Transverse colon (tissue), 3 donors: ENCODE data around the gene NCKAP5.

ENCODE experiments used
- POLR2A ChIP-seq: fragments of 450-650 bp; IDR thresholded peaks from one replicate; pipeline ENCODE4 v1.6.1; 2016; ENCODE audit warnings: antibody characterized with exemption, mild to moderate bottlenecking, moderate library complexity
- TF ChIP-seq, protein P1 (sequence below), 5 experiments: fragments of 200-600 bp in 3 of 5; fragments of 450-650 bp in 2 of 5; sonication (generic) in 3 of 5; IDR thresholded peaks; 1 replicate in 2 of 5; 2 replicates in 3 of 5; pipeline ENCODE4 v1.5.1; 2016 to 2017; ENCODE audit warnings: antibody characterized with exemption in 5 of 5, inconsistent platforms in 3 of 5, mild to moderate bottlenecking in 2 of 5, moderate library complexity in 1 of 5

DNA sequence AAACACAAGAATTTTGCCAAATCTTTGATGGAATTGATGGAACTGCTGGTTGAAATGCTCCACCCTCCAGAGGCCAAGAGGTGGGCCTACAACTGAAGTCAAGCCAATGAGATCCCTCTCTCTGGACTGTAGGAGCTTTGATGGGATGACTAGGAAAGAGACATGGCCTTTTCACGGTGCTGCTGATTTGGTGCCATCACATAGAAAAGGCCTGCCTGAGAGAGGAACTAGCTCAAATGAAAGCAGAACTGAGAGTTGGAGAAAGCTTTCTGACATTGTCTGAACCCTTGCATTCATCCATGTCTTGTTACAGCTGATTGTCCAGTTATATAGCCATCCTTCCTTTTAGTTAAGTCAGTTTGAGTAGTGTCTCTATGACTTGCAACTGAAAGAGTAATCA is 614.5 kb downstream of the NCKAP5 start:
- TF ChIP-seq, protein P1, sequence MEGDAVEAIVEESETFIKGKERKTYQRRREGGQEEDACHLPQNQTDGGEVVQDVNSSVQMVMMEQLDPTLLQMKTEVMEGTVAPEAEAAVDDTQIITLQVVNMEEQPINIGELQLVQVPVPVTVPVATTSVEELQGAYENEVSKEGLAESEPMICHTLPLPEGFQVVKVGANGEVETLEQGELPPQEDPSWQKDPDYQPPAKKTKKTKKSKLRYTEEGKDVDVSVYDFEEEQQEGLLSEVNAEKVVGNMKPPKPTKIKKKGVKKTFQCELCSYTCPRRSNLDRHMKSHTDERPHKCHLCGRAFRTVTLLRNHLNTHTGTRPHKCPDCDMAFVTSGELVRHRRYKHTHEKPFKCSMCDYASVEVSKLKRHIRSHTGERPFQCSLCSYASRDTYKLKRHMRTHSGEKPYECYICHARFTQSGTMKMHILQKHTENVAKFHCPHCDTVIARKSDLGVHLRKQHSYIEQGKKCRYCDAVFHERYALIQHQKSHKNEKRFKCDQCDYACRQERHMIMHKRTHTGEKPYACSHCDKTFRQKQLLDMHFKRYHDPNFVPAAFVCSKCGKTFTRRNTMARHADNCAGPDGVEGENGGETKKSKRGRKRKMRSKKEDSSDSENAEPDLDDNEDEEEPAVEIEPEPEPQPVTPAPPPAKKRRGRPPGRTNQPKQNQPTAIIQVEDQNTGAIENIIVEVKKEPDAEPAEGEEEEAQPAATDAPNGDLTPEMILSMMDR (IDR thresholded peaks at IDR 0.05) = no peak
- TF ChIP-seq POLR2A = no peak
